ENCODE data around the gene KDM4B. TPM values are rescaled to one million over a fixed set of nuclear protein-coding genes. Genes with fewer than 3 reads are reported as not detected.

KDM4B gene
- total and polyA plus RNA-seq, 10 of the 15 experiments (the other 5 are each of a cell fraction or from before 2014, with no cell fraction given) = 0.47 to 49.6 (median 16.2) TPM

GRCh38 chr19:5172859-5173630, 204.1 kb downstream of the KDM4B start:
- TF ChIP-seq E2F8 (IDR thresholded peaks at IDR 0.05; ENCODE audit: low read depth, partially characterized antibody) (no peak), CHD1 (IDR thresholded peaks at IDR 0.05; ENCODE audit: low read depth, low read length) (no peak), SP1 (IDR thresholded peaks at IDR 0.05; ENCODE audit: low read depth, low read length) (no peak), ZNF217 (IDR thresholded peaks at IDR 0.05) (no peak), ATF3 (IDR thresholded peaks at IDR 0.05; ENCODE audit: borderline replicate concordance, extremely low read depth, low read depth, low read length) (no peak), MYB (IDR thresholded peaks at IDR 0.05; ENCODE audit: borderline replicate concordance, low read depth, low read length) (no peak), MEF2B (IDR thresholded peaks at IDR 0.05; ENCODE audit: partially characterized antibody, poor library complexity, severe bottlenecking) (no peak), IKZF2 (IDR thresholded peaks at IDR 0.05) (no peak), SMAD1 (IDR thresholded peaks at IDR 0.05; ENCODE audit: low read depth, partially characterized antibody) (no peak), CBFB (IDR thresholded peaks at IDR 0.05; ENCODE audit: low read depth) (no peak), SUPT20H (IDR thresholded peaks at IDR 0.05; ENCODE audit: borderline replicate concordance, control insufficient read depth, low read depth, low read length) (no peak), FOXM1 (IDR thresholded peaks at IDR 0.05; ENCODE audit: low read depth, low read length) (no peak), MLLT1 (IDR thresholded peaks at IDR 0.05) (no peak), EP300 (IDR thresholded peaks at IDR 0.05; ENCODE audit: borderline replicate concordance in 1 of 2, control insufficient read depth in 1 of 2, low read depth in 2 of 2, low read length in 2 of 2) (no peak), TCF12 (IDR thresholded peaks at IDR 0.05; ENCODE audit: low read depth, low read length) (no peak), SMAD5 (IDR thresholded peaks at IDR 0.05; ENCODE audit: low read depth) (no peak), YBX1 (IDR thresholded peaks at IDR 0.05) (no peak), ZNF24 (IDR thresholded peaks at IDR 0.05) (no peak), DPF2 (IDR thresholded peaks at IDR 0.05) (no peak), BACH1 (IDR thresholded peaks at IDR 0.05; ENCODE audit: borderline replicate concordance) (no peak)
- Histone ChIP-seq H3K79me2 (ENCODE audit: control insufficient read depth, insufficient read depth, low read length) (no peaks in the 10 kb centered on the region), H3K27ac (ENCODE audit: control insufficient read depth, insufficient read depth) (no peak overlapping the region), H4K20me1 (ENCODE audit: control insufficient read depth, insufficient read depth) (no peaks in the 10 kb centered on the region), H3K9ac (ENCODE audit: control insufficient read depth, insufficient read depth, low read length) (no peak overlapping the region), H3K4me2 (ENCODE audit: control insufficient read depth, insufficient read depth) (no peak overlapping the region), H3K4me3 (no peak overlapping the region), H3K4me1 (ENCODE audit: control insufficient read depth, insufficient read depth, low read length) (0 out of 2 replicates have a peak, but pooled peaks cover 3% of the 10 kb centered on the region), H3K36me3 (ENCODE audit: control insufficient read depth in 2 of 2, insufficient read depth in 2 of 2, low read length in 1 of 2) (no peaks in the 10 kb centered on the region), H3K9me3 (replicated peaks; ENCODE audit: control insufficient read depth, insufficient read depth, low read length) (no peaks in the 10 kb centered on the region), H3K27me3 (replicated peaks in 1 of 2; ENCODE audit: control insufficient read depth in 2 of 2, insufficient read depth in 2 of 2, low read length in 1 of 2) (no peaks in the 10 kb centered on the region), H2AFZ (ENCODE audit: control insufficient read depth, low read depth, low read length) (no peak overlapping the region)
- 50% methylated on average over 8 of the region's 8 CpGs for WGBS (ENCODE audit: insufficient coverage, insufficient replicate concordance, low lambda C conversion rate, missing lambda C conversion rate)
- ChIA-PET CTCF (interaction anchor here (0.9 to 1.2 kb wide), 2 partner anchors 121 to 363 kb away, joined by 3 read pairs; no protein-coding TSS in a partner anchor), SMC1A (ENCODE audit: uncharacterized antibody, unreplicated experiment) (no interaction called here), POLR2A (no interaction called here), RAD21 (ENCODE audit: unreplicated experiment) (no interaction called here)
- no TSS peak for BruUV-seq (replicated peaks)
- DNase-seq (ENCODE audit: low read depth, low spot score) (no peak), FAIRE-seq (no peak), ATAC-seq (no peak)
- in situ Hi-C loops (cut with MboI) (no loop called here), intact Hi-C loops (cut with micrococcal nuclease; ENCODE audit: unreplicated experiment) (no loop called here)

All from GM12878 (cell line).